RKO (cell line): ENCODE data around the gene KXD1.
A peak's percentile ranks its signal among the peaks of the same experiment; 100 is the strongest.
"Not testable (repeated sequence)": the region's sequence is repeated elsewhere in the genome, so short reads cannot be mapped to it uniquely, and the experiment has no call there.

ENCODE experiments used
- DNase-seq: peaks from one replicate; pipeline ENCODE4 v3.0.0-alpha.2; 2016; ENCODE audit warnings: low spot score

Gene KXD1

GRCh38 chr19:18536475-18536874, 21.2 kb upstream of the KXD1 start:
- no peak for DNase-seq

- DNase-seq, result no peak
Measured at GRCh38 chr19:18537431-18537830, 20.2 kb upstream of the KXD1 start.

- no peak for DNase-seq
Measured at GRCh38 chr19:18538115-18538514, 19.6 kb upstream of the KXD1 start.

- no peak for DNase-seq
Measured at GRCh38 chr19:18539372-18539771, 18.3 kb upstream of the KXD1 start.

- not testable (repeated sequence) for DNase-seq
Measured at GRCh38 chr19:18540200-18540599, 17.5 kb upstream of the KXD1 start.

GRCh38 chr19:18541258-18541991, 16.2 kb upstream of the KXD1 start:
- DNase-seq, result peak; percentile 69

GRCh38 chr19:18541992-18542940, 15.4 kb upstream of the KXD1 start:
- DNase-seq, result no peak

GRCh38 chr19:18542941-18543813, 14.5 kb upstream of the KXD1 start, which contains the start of gene FKBP8:
FKBP8 (minus strand) TSS chr19:18543573; CDS start chr19:18541970, 1,603 bp downstream.
- DNase-seq, result peak; percentile 90

- peak; percentile 87 for DNase-seq
Measured at GRCh38 chr19:18543814-18544475, 13.7 kb upstream of the KXD1 start.

- DNase-seq, result no peak
Measured at GRCh38 chr19:18551631-18552030, 6.0 kb upstream of the KXD1 start.

GRCh38 chr19:18558202-18558555, 509 bp downstream of the KXD1 start:
- no peak for DNase-seq

GRCh38 chr19:18558604-18559003, 934 bp downstream of the KXD1 start:
- no peak for DNase-seq

- no peak for DNase-seq
Measured at GRCh38 chr19:18559685-18560084, 2.0 kb downstream of the KXD1 start.

- DNase-seq, result no peak
Measured at GRCh38 chr19:18562086-18562485, 4.4 kb downstream of the KXD1 start.

GRCh38 chr19:18566953-18567352, 9.3 kb downstream of the KXD1 start:
- no peak for DNase-seq

- DNase-seq, result no peak
Measured at GRCh38 chr19:18568367-18568766, 10.7 kb downstream of the KXD1 start.

- DNase-seq, result peak; percentile 97
Measured at GRCh38 chr19:18571564-18572344, 14.1 kb downstream of the KXD1 start, which contains the start of gene UBA52. UBA52 (plus strand) TSS chr19:18571857; CDS start chr19:18573301, 1,444 bp downstream.

- no peak for DNase-seq
Measured at GRCh38 chr19:18574691-18575291, 17.1 kb downstream of the KXD1 start.

GRCh38 chr19:18576383-18576782, 18.7 kb downstream of the KXD1 start:
- no peak for DNase-seq

GRCh38 chr19:18577365-18577914, 19.8 kb downstream of the KXD1 start:
- no peak for DNase-seq
